Stimulated activated CD4-positive, alpha-beta T cell treated with anti-CD3 and anti-CD28 coated beads, Interleukin-1b, Interleukin-23, amount 100 ng/mL, for 1 hour (primary cell): ENCODE results near the gene XG.

Experiments used
- DNase-seq, 2 donors: peaks; one replicate each; pipeline ENCODE4 v3.0.0-alpha.2; 2020; ENCODE audit warnings: low read depth in 2 of 2

Gene XG

DNA sequence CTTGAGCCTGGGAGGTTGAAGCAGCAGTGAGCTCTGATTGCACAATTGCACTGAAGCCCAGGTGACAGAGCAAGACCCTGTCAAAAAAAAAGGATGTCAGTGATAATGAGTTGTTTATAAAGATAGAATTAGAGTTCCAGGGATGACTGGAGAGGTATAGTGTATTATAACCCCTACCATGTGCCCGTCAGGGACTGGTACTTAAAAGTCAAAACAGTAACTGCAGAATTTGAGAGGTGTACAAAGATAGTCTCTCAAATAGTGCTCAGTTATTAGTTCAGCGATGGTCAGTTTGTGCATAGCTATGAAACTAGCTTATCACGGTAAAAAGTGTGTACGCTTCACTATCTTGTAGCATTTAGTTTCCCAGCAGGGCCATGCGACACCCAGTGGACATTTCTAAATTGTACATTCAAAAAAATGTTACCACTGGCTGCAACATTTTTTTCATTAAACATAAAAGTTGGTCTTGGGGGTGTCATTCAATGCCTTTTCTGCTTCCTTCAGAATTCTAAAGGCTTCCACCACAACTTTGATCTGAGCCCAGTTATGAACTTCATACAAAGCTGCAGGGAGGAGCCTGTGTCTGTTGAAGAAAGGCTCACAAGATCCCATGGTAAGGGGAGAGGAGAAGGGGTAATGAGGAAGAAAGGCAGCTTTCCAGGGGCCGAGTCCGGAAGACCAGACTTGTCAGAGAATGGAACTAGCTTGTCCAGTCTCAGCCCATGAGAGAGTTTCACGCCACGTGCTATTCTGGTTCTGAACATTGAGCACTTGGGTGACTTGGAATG lies 67.7 kb downstream of the XG start:
- DNase-seq = no peak

DNA sequence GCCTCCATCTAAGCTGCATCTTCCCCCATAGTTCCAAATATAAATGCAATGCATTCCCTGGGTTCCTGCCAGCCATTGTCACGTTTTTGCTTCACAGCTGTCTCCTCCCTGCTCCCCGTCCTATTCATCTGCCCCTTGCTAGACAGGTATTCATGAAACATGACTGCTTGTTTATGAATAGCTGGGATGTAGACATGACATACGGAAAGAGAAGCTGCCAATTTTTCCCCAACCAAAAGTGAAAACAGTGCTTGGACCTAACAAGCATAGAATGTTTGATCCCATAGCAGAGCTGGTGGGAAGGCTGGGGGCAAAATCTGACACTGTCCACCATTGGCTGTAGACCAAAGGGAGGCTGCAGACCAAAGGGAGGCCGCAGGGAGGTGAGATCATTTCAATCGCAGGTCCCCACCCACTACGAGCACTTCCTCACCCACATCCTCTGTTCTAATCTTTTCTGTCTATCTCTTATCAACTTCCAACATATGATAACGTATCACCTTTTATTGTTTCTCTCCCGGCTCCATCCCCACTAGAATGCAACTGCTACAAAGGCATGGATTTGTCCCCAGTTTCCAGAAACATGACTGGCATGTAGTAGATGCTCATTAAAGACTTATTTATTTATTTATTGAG lies 68.4 kb downstream of the XG start:
- no peak for DNase-seq

DNA sequence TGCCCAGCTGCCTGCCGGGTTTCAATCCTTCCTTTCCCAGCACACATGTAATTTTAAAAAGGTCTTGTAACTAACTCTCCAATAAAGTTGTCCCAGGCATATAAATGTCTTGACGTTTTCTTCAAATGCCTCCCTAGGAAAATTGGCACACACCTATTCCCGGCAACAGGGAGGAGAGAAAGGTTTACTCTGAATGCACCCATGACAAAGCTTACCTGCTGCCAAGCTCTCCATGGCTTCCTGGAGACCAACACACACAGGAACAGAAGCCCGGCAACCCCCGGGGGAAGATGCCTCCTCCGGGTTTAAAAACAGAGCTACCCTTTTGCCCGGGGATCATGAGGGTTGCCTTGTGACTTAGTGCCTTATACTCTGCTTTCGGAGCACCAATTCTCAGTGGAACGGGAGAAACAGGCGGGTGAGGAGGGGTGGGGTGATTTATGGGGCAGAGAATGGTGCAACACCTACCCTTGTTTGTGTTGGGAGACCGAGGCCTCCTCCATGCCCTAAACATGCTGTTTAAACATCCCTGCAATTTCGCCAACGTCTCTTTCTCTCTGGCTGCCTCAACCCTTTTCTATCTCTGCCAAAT lies 72.1 kb downstream of the XG start:
- DNase-seq = no peak

DNA sequence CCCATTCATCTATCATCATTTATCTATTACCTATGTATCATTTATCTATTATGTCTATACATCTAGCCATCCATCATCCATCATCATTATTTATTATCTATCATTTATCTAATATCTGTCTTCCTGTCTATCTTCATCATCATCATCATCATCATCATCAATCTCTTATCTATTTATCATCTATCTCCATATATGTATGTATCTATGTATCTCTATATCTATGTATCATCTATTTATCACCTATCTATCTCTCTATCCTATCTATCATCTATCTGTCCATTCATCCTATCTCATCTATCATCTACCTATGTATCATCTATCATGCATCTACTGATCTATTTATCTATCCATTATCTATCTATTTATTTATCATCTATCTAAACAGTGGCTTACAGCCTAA lies 73.0 kb downstream of the XG start:
- DNase-seq = no peak

DNA sequence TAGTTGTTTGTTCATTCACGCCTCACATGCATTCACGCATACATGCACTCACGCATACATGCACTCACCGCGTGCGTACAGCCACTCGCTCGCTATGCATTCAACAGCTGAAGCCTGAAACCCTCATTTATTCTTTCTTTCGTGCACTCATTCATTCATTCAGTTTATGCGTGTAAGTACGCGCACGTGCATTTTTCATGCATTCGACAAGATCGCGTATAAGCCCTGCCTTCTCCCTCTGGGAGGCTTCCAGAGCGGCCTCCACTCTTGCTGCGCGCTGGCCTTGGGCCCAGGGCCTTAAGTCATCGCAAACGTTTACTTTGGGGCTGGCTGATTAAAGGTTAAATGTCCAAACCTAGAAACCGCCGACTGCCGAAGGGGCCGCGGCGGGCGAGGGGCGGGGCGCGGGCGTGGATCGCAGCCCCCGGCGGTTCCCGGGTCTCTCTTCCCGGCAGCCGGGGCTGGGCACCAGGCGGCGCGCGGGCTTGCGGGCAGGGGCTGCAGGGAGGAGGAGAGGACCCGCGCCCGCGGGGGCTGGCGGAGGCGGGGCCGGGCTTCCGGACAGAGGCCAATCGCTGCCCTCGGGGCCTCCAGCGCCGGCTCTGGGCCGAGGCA lies 76.6 kb downstream of the XG start, which contains the start of gene GYG2:
GYG2 (plus strand) TSS at position 587 of the 615 bp plus-strand sequence. CDS start 1,259 bp downstream, outside the sequence.
- no peak for DNase-seq

DNA sequence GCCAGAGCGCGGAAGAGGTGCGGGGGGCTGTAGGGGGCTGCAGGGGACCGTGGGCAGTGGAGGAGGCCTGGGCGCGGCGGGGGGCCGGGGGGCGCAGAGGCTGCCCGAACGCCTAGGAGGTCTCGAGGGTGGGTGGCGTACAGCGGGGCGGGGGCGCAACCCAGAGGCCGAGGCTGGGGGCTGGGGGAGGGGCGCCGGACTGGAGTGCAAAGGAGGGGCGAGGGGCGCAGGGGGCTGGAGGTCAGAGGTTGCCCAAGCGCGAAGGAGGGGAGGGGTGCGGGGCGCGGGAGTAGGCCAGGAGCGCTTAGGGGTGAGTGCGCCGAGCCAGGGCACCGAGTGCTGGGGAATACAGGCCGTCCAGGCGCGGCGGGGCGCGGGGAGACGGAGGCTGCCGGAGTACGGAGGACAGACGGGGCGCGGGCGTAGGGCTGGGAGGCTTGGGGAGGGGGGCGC lies 77.1 kb downstream of the XG start:
- DNase-seq = no peak

DNA sequence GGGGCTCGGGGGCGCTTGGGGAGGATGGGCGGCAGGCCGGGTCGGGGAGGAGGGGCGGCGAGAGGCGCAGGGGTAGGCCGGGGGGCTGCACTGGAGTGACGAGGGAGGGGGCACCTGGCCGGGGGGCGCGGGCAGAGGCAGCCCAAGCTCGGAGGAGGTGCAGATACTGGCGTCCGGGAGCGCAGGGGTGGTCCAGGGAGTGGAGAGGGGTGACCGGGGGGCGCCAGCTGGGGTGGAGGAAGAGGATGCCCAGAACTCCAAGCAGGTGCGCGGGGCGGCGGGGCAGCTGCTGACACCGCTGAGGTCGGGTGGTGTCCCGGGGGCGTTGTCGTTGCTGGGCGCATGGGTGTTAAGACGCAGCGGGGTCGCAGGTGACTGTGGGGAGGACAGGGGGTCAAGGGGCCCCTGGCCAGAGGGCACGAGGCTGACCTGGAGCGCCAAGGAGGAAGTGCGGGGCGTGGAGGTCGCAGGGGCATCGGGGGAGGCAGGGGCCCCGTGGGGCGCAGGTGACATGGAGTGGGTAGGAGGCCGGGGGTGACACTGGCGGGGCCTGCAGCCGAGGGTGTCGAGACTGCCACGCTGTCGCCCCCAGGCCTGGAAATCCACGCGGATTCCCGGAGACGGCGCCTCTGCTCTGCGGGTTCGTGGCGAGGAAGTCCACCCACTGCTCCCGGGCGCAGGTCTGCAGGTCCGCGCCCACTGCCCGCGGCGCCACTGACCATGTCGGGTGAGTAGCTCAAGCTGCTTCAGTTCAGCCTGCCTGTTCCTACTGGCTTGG lies 77.8 kb downstream of the XG start:
- DNase-seq = no peak

DNA sequence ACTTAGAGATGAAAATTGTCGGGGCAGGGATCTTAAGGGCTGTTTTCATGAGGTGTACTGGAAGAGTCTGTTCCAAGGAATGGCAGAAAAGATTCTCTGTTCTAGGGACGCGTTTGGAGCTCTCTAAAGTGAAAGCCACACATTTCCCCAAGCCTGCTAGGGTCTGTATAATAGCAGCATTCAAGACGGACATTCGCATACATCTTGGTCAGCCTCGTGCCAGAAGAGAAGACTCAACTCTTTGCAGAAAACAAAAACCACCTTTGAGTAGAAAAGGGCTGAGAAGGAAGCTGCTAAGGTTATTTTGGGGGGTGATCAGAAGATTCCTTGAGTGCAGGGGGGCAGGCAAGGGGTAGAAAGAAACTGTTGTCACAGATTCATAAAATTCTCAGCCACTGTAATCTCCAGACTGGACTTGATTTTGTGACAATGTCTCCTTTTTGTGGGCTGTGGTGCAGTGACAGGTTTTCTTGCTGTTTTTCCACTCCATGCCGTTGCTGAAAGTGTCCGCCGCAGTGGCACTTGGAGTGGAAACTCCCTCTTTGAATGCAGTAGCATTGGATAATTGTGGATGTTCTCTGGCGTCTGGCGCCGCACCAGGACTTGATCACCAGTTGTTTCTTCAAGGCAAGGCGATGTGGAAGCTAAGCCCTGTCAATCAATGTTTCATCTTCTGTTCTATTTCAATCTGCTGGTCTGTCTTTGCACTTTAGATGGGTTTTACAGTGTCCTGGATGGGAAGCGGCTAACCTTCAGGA lies 79.8 kb downstream of the XG start:
- no peak for DNase-seq

DNA sequence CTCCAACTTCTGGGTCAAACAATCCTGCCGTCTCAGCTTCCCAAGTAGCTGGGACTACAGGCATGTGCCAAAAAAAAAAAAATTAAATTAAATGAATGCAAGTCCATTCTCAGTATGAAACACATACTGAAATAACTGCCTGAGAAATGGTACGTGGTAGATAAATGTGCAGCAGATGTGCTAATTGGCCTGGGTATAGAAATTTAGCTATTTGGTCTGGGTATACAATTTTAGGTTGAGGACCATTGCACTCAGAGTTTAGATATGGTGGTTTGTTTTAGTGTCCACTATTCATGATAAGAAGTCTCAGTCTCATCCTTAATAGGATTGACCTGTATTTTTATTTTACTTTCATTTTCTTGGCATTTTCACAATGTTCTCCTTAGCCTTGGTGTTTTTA lies 86.1 kb downstream of the XG start:
- no peak for DNase-seq

DNA sequence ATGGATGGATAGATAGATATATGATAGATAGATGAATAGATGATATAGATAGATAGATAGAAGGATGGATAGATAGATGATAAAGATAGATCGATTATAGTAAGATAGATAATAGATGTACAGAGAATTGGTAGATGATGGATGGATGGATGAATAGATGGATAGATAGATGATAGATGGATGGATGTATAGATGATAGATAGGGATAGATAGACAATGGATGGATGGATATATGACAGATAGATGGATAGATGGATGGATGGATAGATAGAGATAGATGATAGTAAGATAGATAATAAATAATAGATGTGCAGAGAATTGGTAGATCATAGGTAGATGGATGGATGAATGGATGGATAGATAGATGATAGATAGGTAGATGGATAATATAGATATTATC lies 89.1 kb downstream of the XG start:
- DNase-seq = no peak

DNA sequence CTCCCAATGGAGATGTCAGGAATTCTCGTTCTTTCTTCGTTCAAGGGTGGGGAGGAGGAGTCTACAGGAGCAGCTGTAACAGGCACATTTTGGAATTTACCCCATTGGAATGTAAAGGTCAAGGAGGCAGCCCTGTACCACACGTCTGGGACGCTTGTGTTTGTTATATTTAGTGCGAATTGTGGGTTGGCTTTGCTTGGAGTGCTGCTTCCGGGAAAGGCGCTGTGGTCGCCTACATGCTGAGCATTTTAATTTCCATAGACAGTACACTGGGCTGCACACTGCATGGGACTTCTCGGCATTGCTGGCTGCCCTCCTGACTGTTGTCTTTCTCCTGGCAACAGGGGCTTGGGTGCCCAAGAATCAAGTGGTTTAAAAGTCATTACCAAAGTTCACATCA lies 89.7 kb downstream of the XG start:
- no peak for DNase-seq

DNA sequence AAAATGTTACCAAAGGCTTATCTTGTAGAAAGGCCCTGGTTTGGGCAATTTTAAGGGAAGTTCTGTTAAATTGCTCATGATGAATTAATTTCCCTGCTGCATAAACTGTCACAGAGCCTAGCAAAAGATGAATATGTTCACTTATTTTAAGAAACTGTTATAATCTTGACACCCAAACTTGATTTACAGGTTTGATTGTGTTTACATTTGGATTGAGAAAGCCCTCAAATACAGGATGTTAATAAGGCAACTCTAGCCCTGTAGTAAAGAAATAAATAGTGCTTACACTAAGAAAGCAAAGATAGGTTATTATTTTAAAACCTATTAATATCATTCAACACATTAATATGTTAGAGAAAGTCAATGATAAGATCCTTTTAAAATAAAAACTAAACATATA lies 95.2 kb downstream of the XG start:
- no peak for DNase-seq

DNA sequence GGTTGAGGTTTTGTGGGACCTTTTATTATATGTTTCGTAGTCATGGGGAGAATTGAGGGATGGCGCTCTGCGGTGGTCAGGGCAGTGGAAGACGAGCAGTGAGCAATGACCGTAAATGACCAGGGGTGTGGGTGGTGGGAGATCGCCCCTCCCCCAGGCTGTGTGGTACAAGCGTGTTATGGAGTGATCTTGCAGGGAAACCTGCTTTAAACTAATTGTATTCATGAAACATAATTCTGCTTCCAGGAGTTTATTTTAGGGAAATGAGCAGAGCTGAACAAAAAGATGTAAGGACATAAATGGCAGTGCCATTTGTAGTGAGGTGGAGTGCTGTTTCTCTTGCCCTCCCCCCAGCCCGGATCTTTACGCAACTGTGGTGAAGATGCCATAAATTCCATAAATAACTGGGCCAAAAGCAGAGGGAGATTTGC lies 97.0 kb downstream of the XG start:
- no peak for DNase-seq

DNA sequence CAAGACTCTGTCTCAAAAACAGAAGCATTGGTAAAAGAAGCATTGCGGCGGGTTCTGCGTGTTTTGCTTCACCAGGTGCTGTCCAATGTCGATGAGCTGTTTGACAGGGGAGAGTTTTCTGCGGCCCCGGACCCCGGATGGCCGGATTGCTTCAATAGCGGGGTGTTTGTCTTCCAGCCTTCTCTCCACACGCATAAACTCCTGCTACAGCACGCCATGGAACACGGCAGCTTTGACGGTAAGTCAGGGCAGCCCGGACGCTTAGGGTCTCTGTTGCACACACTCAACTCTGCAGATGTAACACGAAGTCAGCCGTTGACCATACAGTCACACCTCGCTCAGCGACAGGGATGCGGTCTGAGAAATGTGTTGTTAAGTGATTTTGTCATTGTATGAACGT lies 103.1 kb downstream of the XG start:
- no peak for DNase-seq

DNA sequence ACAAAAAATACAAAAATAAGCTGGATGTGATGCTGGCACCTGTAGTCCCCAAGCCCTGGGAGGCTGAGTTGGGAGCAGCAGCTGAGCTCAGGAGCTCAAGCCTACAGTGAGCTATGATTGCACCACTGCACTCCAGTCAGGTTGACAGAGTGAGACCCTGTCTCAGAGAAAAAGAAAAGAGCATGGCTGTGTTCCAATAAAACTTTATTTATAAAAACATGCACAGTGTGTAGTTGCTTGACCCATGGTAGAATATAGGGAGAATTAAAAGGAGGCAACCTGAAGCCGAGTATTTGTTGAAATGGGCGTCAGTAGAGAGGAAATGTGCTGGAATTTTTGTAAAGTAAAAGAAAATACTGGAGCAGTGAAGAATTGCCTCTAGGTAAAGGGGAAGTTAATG lies 103.9 kb downstream of the XG start:
- no peak for DNase-seq

DNA sequence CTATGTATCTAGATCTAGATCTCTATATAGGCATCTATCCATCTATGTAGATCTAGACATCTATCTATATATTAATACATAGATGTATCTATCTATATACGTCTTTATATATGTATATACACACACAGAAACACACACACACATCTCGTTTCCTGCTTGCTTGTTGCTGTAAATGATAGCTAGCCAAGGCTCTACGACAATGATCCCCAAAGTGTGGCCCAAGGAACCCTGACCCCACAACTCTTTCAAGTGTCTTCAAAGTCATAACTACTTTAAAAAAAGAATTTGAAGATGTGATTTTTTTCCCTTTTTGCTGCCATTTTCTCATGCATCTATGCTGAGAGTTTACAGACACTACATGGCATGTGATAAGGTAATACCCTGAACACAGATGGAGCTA lies 105.7 kb downstream of the XG start:
- no peak for DNase-seq

DNA sequence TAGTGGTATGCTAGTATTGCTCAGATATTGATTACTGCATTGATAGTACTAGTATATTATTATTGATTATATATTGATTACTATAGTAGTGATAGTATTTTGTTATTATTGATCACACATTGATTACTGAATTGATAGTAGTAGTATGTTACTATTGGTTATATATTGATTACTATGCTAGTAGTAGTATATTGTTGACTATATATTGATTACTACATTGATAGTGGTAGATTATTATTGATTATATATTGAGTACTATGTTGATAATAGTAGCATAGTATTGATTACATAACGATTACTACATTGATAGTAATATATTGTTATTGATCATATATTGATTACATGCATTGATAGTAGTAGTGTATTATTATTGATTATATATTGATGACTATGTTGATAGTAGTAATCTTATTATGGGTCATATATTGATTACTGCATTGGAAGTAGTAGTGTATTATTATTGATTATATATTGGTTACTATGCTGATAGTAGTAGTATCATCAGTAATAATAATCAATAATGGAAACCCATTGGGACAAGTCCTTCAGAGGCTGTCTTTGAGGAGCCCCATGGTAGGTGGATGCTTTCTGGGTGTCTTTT lies 107.5 kb downstream of the XG start:
- no peak for DNase-seq

DNA sequence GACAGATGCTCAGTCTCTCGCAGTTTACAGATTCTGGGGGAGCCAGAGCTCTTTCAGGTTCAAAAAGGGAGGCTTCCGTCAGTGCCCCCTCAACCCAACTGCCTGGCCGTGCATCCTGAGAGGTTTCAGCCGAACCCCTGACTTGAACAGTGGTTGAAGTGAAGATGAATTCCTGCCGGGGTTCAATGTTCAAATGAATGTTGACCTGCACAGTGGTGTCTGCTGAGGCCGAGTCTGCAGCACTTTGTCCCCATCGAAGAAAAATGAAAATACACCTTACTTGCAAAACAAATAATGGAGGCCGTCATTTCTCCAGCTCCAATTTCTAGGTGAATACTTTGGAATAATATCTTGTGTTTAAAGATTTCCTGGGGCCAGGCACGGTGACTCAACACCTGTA lies 110.6 kb downstream of the XG start:
- no peak for DNase-seq

DNA sequence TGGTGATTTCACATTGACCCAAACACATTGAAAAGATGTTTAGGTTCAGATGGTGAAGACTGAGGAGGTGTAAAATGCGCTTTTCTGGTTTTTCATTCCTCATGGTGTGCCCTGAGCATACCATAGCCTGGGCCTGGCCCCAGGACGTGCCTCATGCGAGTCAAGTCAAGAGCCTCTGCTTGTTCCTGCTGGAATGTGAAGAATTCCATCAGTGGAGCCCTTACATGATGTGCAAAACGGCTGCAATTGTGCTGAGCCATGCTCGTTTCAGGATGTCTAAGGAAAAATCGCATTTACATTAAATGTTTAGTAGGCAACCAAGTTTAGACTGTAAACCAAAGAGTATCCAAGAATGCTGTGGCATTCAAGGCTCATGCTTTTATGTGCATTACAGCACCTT lies 111.8 kb downstream of the XG start:
- no peak for DNase-seq
